ENCODE results near the gene ADCY6. TPM values are rescaled to one million over a fixed set of nuclear protein-coding genes. Genes with fewer than 3 reads are reported as not detected.

Gene ADCY6
- total RNA-seq, 1 experiment from 2014 or later: 65.4 TPM

DNA sequence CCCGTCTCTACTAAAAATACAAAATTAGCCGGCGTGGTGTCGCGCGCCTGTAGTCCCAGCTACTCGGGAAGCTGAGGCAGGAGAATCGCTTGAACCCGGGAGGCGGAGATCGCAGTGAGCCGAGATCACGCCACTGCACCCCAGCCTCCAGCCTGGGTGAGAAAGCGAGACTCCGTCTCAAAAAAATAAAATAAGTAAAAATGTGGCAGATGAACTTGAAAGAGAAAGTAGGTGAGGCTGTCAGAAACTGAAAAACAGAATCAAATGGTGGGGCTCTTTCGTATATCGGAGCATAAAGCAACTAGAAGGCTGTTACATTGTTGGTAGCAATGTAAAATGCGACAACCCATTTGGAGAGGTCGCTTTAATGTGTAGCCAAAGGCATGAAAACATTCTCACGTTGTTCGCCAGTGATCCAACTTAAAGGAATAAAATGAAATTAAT, 71.6 kb downstream of the ADCY6 start:
- peak; percentile 32 for DNase-seq (ENCODE audit: low read depth)
- in situ Hi-C loops (cut with HindIII; ENCODE audit: low pct_unique_long_range_greater_than_20kb, low sequenced_read_pairs): no loop called here

DNA sequence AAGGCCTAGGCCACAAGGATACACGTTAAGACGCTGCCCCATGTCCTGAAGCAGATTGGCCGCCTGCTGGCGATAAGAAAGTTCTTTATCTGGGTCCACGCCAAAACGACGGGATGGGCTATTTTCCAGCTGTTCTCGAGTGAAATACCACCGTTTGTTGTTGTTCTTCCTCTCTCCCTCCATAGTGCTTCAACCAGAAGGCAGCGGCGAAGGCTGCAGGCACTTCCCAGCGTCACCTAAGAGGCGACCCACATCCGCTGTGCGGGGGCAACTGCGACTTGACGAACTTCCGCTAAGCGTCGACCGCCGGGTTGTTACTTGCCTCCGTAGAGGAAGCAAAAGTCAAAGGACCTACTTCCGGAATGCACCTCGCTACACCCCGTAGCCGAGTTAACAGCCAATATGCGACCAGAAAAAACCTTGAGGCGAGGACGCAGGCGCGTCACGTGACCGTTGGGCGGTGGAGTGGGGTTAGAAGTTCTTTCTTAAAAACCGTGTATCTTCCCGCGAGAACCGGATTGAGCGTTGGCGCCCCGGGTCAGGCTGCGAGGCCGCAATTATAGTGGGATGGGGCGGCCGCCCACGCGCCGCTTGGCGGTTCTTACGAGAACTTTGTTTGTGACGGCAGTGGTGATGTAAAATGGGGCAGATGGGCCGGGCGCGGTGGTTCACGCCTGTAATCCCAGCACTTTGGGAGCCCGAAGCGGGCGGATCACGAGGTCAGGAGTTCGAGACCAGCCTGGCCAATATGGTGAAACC, 72.2 kb downstream of the ADCY6 start, which contains the start of gene CCNT1:
Gene CCNT1, minus strand, starts transcription at position 215 of the 759 bp plus-strand sequence. Its CDS starts 32 bp downstream, at position 183.
- peak; percentile 100 for DNase-seq (ENCODE audit: low read depth)
- in situ Hi-C loops (cut with HindIII; ENCODE audit: low pct_unique_long_range_greater_than_20kb, low sequenced_read_pairs): no loop called here

Other genes starting within 250 kb of the ADCY6 start
- gene LALBA, start 219.0 kb downstream of the ADCY6 start, total RNA-seq (2014; rRNA removed; shearing (Covaris generic); ENCODE audit: low replicate concordance): not detected in 2 replicates
- gene KANSL2, start 106.9 kb downstream of the ADCY6 start, total RNA-seq (2014; rRNA removed; shearing (Covaris generic); ENCODE audit: low replicate concordance): 47.5 and 84.0 TPM in 2 replicates
- gene CCNT1, start 72.4 kb downstream of the ADCY6 start, total RNA-seq (2014; rRNA removed; shearing (Covaris generic); ENCODE audit: low replicate concordance): 21.8 and 21.9 TPM in 2 replicates
- gene CACNB3, start 29.4 kb upstream of the ADCY6 start, total RNA-seq (2014; rRNA removed; shearing (Covaris generic); ENCODE audit: low replicate concordance): 27.9 and 32.8 TPM in 2 replicates
- 89.5 and 94.4 TPM in 2 replicates for gene DDX23, start 63.1 kb upstream of the ADCY6 start, total RNA-seq (2014; rRNA removed; shearing (Covaris generic); ENCODE audit: low replicate concordance)
- 0.57 and 0.96 TPM in 2 replicates for gene RND1, start 76.8 kb upstream of the ADCY6 start, total RNA-seq (2014; rRNA removed; shearing (Covaris generic); ENCODE audit: low replicate concordance)
- 20.0 and 31.6 TPM in 2 replicates for gene FKBP11, start 136.4 kb upstream of the ADCY6 start, total RNA-seq (2014; rRNA removed; shearing (Covaris generic); ENCODE audit: low replicate concordance)
- gene ARF3, start 168.4 kb upstream of the ADCY6 start, total RNA-seq (2014; rRNA removed; shearing (Covaris generic); ENCODE audit: low replicate concordance): 174 and 178 TPM in 2 replicates
- 1.1 TPM in 1 of 2 replicates, not detected in the other for gene WNT10B, start 182.6 kb upstream of the ADCY6 start, total RNA-seq (2014; rRNA removed; shearing (Covaris generic); ENCODE audit: low replicate concordance)
- not detected in 2 replicates for gene WNT1, start 189.2 kb upstream of the ADCY6 start, total RNA-seq (2014; rRNA removed; shearing (Covaris generic); ENCODE audit: low replicate concordance)
- gene DDN, start 210.3 kb upstream of the ADCY6 start, total RNA-seq (2014; rRNA removed; shearing (Covaris generic); ENCODE audit: low replicate concordance): not detected in 2 replicates
- 107 and 124 TPM in 2 replicates for gene PRKAG1, start 229.7 kb upstream of the ADCY6 start, total RNA-seq (2014; rRNA removed; shearing (Covaris generic); ENCODE audit: low replicate concordance)

Data from Caki2 (cell line).